PC-3 (cell line): ENCODE measurements around the gene GINM1.

Source experiments
- CTCF ChIP-seq: fragments of 300-600 bp; sonication (generic); conservative IDR thresholded peaks from 2 replicates; pipeline ENCODE4 v1.5.1; 2017; ENCODE audit warnings: antibody characterized with exemption, low read depth, mild to moderate bottlenecking, low read length
- EZH2 ChIP-seq: fragments of 300-600 bp; sonication (generic); IDR thresholded peaks from one replicate; pipeline ENCODE4 v1.6.1; 2017; ENCODE audit warnings: antibody characterized with exemption, mild to moderate bottlenecking, low read length; ENCODE audit not compliant: unreplicated experiment
- EZH2phosphoT487 ChIP-seq: fragments of 300-600 bp; sonication (generic); IDR thresholded peaks from 2 replicates; pipeline ENCODE4 v1.6.1; 2018; ENCODE audit warnings: mild to moderate bottlenecking, antibody characterized with exemption, low read length, borderline replicate concordance

- TF ChIP-seq CTCF (no peak), EZH2 (no peak), EZH2phosphoT487 (no peak)
These were observed 25.0 kb upstream of the GINM1 start for GRCh38 chr6:149541139-149541538.
